HCT116 (cell line): Measurements from ENCODE around the gene EZH2. TPM values are rescaled to one million over a fixed set of nuclear protein-coding genes. Genes with fewer than 3 reads are reported as not detected.

Source experiments
- ATAC-seq: fragments of 200-7000 bp; cut with Tn5 transposase; 2 replicates; pipeline ENCODE4 v1.9.1; 2020; ENCODE audit warnings: mild to moderate bottlenecking, moderate library complexity
- BruUV-seq: library from RNA; stranded (reverse); fragments of 400-500 nt; replicated peaks from 2 replicates; lab custom pipeline; 2021; lab: Mats Ljungman, UMichigan
- CTCF ChIA-PET: fragments of 300-600 bp; sonication (Branson Sonifier 250); formaldehyde crosslinking; loops from one replicate; lab custom pipeline; 2021; ENCODE audit warnings: antibody characterized with exemption; lab: Charles Lee
- POLR2A ChIA-PET: fragments of 300-600, 350-600 bp; sonication (Branson Sonifier 250); formaldehyde crosslinking; loops from one replicate; lab custom pipeline; 2021; ENCODE audit warnings: antibody characterized with exemption; lab: Charles Lee
- RAD21 ChIA-PET, 2 experiments: fragments of 300-600 bp; sonication (Branson Sonifier 250); formaldehyde crosslinking; loops; one replicate each; lab custom pipeline; 2023; ENCODE audit warnings: low total read pairs in 2 of 2; ENCODE audit not compliant: uncharacterized antibody in 2 of 2, unreplicated experiment in 2 of 2, low non-redundant PET in 1 of 2; lab: Charles Lee
- DNase-seq: peaks from one replicate; pipeline ENCODE4 v3.0.0-alpha.2; 2010; ENCODE audit warnings: low read depth, low spot score
- H2AFZ ChIP-seq: fragments of 200-600 bp; shearing (Covaris generic), sonication (generic); 2 replicates; pipeline ENCODE4 v1.6.1; 2017; ENCODE audit warnings: low read depth, mixed run types, mixed read lengths, antibody characterized with exemption, low read length; ENCODE audit not compliant: poor library complexity, severe bottlenecking
- H3K27ac ChIP-seq: 2 replicates; pipeline ENCODE4 v1.5.1; 2012; ENCODE audit warnings: low read depth, low read length
- H3K27me3 ChIP-seq: fragments of 200-600 bp; sonication (generic); 2 replicates; pipeline ENCODE4 v1.6.1; 2016; ENCODE audit warnings: mixed run types, low read length, mixed read lengths; ENCODE audit not compliant: insufficient read depth
- H3K36me3 ChIP-seq, 2 experiments: fragments of 200-500 bp in 1 of 2; fragments of 200-600 bp in 1 of 2; sonication (Bioruptor generic) in 1 of 2; sonication (generic) in 1 of 2; 2 replicates each; pipeline versions ENCODE4 v1.5.1 to v1.6.1; 2014 to 2016; ENCODE audit warnings: low read length in 2 of 2, inconsistent platforms in 1 of 2, mixed read lengths in 1 of 2, mixed run types in 1 of 2; ENCODE audit not compliant: insufficient read depth in 2 of 2, control insufficient read depth in 1 of 2
- H3K4me1 ChIP-seq, 2 experiments: fragments of 200-600 bp in 1 of 2; sonication (generic) in 1 of 2; 2 replicates each; pipeline versions ENCODE4 v1.5.1 to v1.6.1; 2012 to 2017; ENCODE audit warnings: low read length in 2 of 2, inconsistent platforms in 1 of 2, mild to moderate bottlenecking in 1 of 2, mixed read lengths in 1 of 2, mixed run types in 1 of 2, moderate library complexity in 1 of 2; ENCODE audit not compliant: insufficient read depth in 2 of 2, control insufficient read depth in 1 of 2
- H3K4me2 ChIP-seq: fragments of 200-600 bp; sonication (generic); 2 replicates; pipeline ENCODE4 v1.6.1; 2017; ENCODE audit warnings: mixed run types, low read length, mixed read lengths
- H3K4me3 ChIP-seq, 2 experiments: fragments of 200-600 bp in 1 of 2; sonication (generic) in 1 of 2; replicated peaks in 1 of 2; 2 replicates each; pipeline ENCODE4 v1.5.1; 2011 to 2016; ENCODE audit warnings: low read length in 2 of 2, control low read depth in 1 of 2, low read depth in 1 of 2, mild to moderate bottlenecking in 1 of 2, mixed read lengths in 1 of 2, mixed run types in 1 of 2
- H3K79me2 ChIP-seq: fragments of 200-600 bp; sonication (generic); 2 replicates; pipeline ENCODE4 v1.6.1; 2017; ENCODE audit warnings: mild to moderate bottlenecking, mixed run types, low read length, moderate library complexity, mixed read lengths; ENCODE audit not compliant: insufficient read depth
- H3K9ac ChIP-seq: fragments of 200-600 bp; sonication (generic); 2 replicates; pipeline ENCODE4 v1.6.1; 2016; ENCODE audit warnings: low read length, mixed read lengths
- H3K9me2 ChIP-seq: fragments of 200-600 bp; sonication (generic), shearing (Covaris generic); 2 replicates; pipeline ENCODE4 v1.6.1; 2017; ENCODE audit warnings: mixed run types, mild to moderate bottlenecking, moderate library complexity; ENCODE audit not compliant: insufficient read depth
- H3K9me3 ChIP-seq, 2 experiments: fragments of 200-500 bp in 1 of 2; fragments of 200-600 bp in 1 of 2; sonication (Bioruptor generic) in 1 of 2; sonication (generic) in 1 of 2; 2 replicates each; pipeline ENCODE4 v1.6.1; 2014 to 2017; ENCODE audit warnings: low read length in 2 of 2, mixed read lengths in 2 of 2, inconsistent platforms in 1 of 2, low read depth in 1 of 2, mild to moderate bottlenecking in 1 of 2, mixed run types in 1 of 2, moderate library complexity in 1 of 2; ENCODE audit not compliant: control insufficient read depth in 1 of 2, insufficient read depth in 1 of 2
- H4K20me1 ChIP-seq: fragments of 200-600 bp; sonication (generic), shearing (Covaris generic); 2 replicates; pipeline ENCODE4 v1.6.1; 2017; ENCODE audit warnings: mixed run types, mild to moderate bottlenecking, moderate library complexity; ENCODE audit not compliant: insufficient read depth
- CEBPB ChIP-seq: IDR thresholded peaks from 2 replicates; pipeline ENCODE4 v1.6.1; 2012; ENCODE audit warnings: low read depth
- EZH2 ChIP-seq: fragments of 200-600 bp; sonication (generic); IDR thresholded peaks from 2 replicates; pipeline ENCODE4 v1.6.1; 2017; ENCODE audit warnings: antibody characterized with exemption, mixed run types
- EZH2phosphoT487 ChIP-seq: fragments of 200-600 bp; IDR thresholded peaks from 2 replicates; pipeline ENCODE4 v1.6.1; 2018; ENCODE audit warnings: antibody characterized with exemption, borderline replicate concordance
- FOSL1 ChIP-seq: IDR thresholded peaks from 2 replicates; pipeline ENCODE4 v1.6.1; 2012; ENCODE audit warnings: low read depth
- JUND ChIP-seq: IDR thresholded peaks from 2 replicates; pipeline ENCODE4 v1.6.1; 2012
- REST ChIP-seq: IDR thresholded peaks from 2 replicates; pipeline ENCODE4 v1.6.1; 2012; ENCODE audit warnings: low read depth
- SP1 ChIP-seq: IDR thresholded peaks from 2 replicates; pipeline ENCODE4 v1.6.1; 2012; ENCODE audit warnings: low read depth
- SRF ChIP-seq: IDR thresholded peaks from 2 replicates; pipeline ENCODE4 v1.6.1; 2012; ENCODE audit warnings: low read depth
- ZNF274 ChIP-seq: fragments of 200-500 bp; sonication (Bioruptor generic); IDR thresholded peaks from 2 replicates; pipeline ENCODE4 v1.6.1; 2014; ENCODE audit warnings: mild to moderate bottlenecking, low read depth, low read length, inconsistent platforms
- intact Hi-C: fragments of 100-400 bp; cut with micrococcal nuclease; formaldehyde crosslinking; loops from 2 replicates; pipeline ENCODE4 v1.10.0; 2022
- total RNA-seq: library from RNA; stranded (reverse); gene quantifications from one replicate; pipeline ENCODE4 v1.2.1, GENCODE V29; 2021; ENCODE audit not compliant: unreplicated experiment
- TF ChIP-seq, protein P1 (sequence below), 3 experiments: fragments of 200-600 bp in 1 of 3; sonication (generic) in 1 of 3; IDR thresholded peaks in 2 of 3; conservative IDR thresholded peaks in 1 of 3; 2 replicates each; pipeline ENCODE4 v1.5.1; 2012 to 2017; ENCODE audit warnings: low read depth in 2 of 3, low read length in 2 of 3, antibody characterized with exemption in 1 of 3, borderline replicate concordance in 1 of 3, control low read depth in 1 of 3, mild to moderate bottlenecking in 1 of 3, mixed read lengths in 1 of 3, mixed run types in 1 of 3, moderate library complexity in 1 of 3; ENCODE audit not compliant: insufficient read depth in 1 of 3
- TF ChIP-seq, protein P2 (sequence below): IDR thresholded peaks from 2 replicates; pipeline ENCODE4 v1.6.1; 2012

The EZH2 gene
- total RNA-seq, 1 experiment from 2014 or later = 55.2 TPM

DNA sequence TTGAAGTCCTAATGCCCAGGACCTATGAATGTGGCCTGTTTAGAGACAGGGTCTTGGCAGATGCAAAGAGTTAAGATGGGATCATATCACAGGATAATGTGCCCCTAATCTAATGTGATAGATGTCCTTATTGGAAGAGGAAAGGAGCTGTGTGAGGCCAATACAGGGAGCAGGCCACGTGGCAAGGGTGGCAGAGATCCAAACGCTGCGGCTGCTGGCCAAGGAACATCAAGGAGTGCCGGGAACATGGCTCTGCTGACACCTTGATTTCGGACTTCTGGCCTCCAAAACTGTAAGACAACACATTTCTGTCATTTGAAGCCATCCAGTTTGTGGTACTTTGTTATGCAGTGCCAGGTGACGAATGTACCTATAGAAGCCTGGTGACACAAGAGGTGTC lies 37.7 kb upstream of the EZH2 start:
- H3K4me3 ChIP-seq = no peak overlapping the region
- ATAC-seq (no peak), DNase-seq (no peak)
- H3K4me2 ChIP-seq = no peak overlapping the region
- no peaks in the 10 kb centered on the region for H3K4me1 ChIP-seq
- no peaks in the 10 kb centered on the region for H3K79me2 ChIP-seq
- ChIA-PET POLR2A (no interaction called here), RAD21 (no interaction called here), CTCF (no interaction called here)
- no peaks in the 10 kb centered on the region for H3K27me3 ChIP-seq
- H2AFZ ChIP-seq = no peak overlapping the region
- H3K27ac ChIP-seq = no peak overlapping the region
- BruUV-seq = no TSS peak
- no peak for TF ChIP-seq JUND
- no peak for TF ChIP-seq REST
- no peak for TF ChIP-seq CEBPB
- TF ChIP-seq EZH2 = no peak
- TF ChIP-seq FOSL1 = no peak
- TF ChIP-seq, protein P1, sequence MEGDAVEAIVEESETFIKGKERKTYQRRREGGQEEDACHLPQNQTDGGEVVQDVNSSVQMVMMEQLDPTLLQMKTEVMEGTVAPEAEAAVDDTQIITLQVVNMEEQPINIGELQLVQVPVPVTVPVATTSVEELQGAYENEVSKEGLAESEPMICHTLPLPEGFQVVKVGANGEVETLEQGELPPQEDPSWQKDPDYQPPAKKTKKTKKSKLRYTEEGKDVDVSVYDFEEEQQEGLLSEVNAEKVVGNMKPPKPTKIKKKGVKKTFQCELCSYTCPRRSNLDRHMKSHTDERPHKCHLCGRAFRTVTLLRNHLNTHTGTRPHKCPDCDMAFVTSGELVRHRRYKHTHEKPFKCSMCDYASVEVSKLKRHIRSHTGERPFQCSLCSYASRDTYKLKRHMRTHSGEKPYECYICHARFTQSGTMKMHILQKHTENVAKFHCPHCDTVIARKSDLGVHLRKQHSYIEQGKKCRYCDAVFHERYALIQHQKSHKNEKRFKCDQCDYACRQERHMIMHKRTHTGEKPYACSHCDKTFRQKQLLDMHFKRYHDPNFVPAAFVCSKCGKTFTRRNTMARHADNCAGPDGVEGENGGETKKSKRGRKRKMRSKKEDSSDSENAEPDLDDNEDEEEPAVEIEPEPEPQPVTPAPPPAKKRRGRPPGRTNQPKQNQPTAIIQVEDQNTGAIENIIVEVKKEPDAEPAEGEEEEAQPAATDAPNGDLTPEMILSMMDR (IDR thresholded peaks at IDR 0.05 in 2 of 3, conservative IDR thresholded peaks at IDR 0.05 in 1 of 3; ENCODE audit: borderline replicate concordance in 1 of 3, insufficient read depth in 1 of 3, low read depth in 2 of 3, low read length in 2 of 3) = no peak
- TF ChIP-seq SP1 = no peak
- no peak for TF ChIP-seq EZH2phosphoT487
- no peak for TF ChIP-seq ZNF274
- no peak for TF ChIP-seq SRF
- TF ChIP-seq, protein P2, sequence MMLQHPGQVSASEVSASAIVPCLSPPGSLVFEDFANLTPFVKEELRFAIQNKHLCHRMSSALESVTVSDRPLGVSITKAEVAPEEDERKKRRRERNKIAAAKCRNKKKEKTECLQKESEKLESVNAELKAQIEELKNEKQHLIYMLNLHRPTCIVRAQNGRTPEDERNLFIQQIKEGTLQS = no peak
- no peaks in the 10 kb centered on the region for H3K9me3 ChIP-seq
- no peak overlapping the region for H3K9ac ChIP-seq
- intact Hi-C loops = no loop called here
- no peaks in the 10 kb centered on the region for H3K9me2 ChIP-seq
- no peaks in the 10 kb centered on the region for H3K36me3 ChIP-seq
- H4K20me1 ChIP-seq = no peaks in the 10 kb centered on the region
